Effector CD8-positive, alpha-beta T cell (primary cell): Measurements from ENCODE around the gene SLC25A36.
"Not testable (repeated sequence)": the region's sequence is repeated elsewhere in the genome, so short reads cannot be mapped to it uniquely, and the experiment has no call there.

Experiments
- DNase-seq: peaks from one replicate; lab custom pipeline; 2025; lab: John Stamatoyannopoulos, UW

The SLC25A36 gene

DNA sequence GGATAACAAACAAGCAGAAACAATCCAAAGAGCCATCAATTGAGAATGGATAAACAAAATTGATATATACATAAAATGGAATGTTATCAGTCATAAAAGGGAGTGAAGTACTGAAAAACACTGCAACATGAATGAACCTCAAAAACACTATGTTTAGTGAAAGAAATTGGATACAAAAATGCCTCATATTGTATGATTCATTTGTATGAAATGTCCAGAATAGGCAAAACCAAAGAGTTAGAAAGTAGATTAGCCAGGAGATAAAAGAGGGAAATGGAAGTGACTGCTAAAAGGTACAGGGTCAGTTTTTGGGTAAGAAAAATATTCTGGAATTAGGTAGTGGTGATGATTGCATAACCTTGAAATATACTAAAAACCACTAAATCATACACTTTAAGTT is 9.8 kb upstream of the SLC25A36 start:
- DNase-seq = no peak

- DNase-seq = no peak
These were observed 8.5 kb upstream of the SLC25A36 start for GRCh38 chr3:140933109-140933508.

DNA sequence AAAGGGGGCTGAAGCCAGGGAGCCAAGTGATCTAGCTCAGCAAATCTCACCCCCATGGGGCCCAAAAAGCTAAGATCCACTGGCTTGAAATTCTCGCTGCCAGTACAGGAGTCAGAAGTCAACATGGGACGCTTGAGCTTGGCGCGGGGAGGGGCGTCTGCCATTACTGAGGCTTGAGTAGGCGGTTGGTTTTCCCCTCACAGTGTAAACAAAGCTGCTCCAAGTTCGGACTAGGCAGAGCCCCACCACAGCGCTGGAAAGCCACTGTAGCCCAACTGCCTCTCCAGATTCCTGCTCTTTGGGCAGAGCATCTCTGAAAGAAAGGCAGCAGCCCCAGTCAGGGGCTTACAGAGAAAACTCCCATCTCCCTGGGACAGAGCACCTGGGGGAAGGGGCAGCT is 8.1 kb upstream of the SLC25A36 start:
- no peak for DNase-seq

DNA sequence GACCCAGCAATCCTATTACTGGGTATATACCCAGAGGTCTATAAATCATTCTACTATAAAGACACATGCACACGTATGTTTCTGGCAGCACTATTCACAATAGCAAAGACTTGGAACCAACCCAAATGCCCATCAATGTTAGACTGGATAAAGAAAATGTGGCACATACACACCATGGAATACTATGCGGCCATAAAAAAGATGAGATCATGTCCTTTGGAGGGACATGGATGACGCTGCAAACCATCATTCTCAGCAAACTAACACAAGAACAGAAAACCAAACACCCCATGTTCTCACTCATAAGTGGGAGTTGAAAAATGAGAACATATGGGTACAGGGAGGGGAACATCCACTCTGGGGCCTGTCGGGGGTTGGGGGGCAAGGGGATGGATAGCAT is 2.3 kb upstream of the SLC25A36 start:
- DNase-seq = not testable (repeated sequence)

DNA sequence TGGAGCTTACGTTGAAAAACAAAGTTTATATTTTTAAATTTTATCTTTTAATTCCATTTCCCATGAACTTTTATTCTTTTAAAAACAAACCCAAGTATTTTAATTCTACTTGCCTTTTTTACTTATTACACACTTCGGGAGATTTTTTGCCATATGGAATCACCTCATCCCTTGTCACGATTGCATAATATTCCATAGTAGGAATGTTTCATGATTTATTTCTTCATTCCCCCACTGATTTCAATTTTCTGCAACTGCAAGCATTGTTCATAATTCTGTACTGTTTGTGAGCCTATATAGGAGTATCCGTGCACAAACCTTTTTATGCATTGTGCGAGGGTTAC is 574 bp upstream of the SLC25A36 start:
- no peak for DNase-seq

DNA sequence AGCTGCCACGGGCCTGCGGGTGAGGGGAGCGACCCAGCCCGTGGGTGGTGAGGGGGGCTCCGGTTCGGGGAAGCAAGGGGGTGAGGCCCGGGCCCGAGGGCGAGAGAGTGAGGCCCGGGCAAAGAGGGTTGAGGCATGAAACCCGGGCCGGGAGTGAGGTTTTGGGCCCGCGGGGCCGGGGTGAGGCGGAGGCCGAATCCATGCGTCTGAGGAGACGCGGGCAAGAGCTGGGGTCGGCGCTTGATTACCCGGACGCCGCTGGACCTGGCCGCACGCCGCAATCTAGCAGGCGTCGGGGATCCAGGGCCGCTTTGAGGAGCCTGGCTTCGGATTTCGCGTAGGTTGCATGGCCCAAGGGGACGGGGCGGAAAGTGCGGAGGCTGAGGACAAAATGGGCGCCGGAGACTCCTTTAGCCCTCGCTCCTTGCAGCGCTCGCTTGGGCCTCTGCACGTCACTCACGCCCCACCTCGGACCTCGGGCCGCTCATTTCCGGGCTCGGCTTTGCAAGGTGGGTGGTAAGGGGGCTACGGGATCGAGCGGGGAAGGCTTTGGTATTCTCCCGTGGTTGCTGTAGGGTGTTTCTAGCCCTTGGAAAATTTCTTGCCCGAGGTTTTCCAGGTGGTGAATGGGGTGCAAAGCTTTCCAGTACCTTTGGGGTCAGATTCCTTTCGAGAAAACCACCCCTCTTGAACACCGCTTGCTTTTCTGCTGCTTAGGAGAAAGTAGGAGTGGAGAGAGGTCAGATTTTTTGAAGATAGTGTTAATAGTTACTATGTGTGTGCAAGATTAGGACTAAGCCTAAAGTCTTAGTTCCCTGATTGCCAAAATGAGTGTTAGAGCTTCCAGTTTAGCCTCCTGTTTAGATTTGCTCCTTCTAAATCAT is 827 bp downstream of the SLC25A36 start:
- DNase-seq = no peak

- DNase-seq = no peak
These were observed 2.3 kb downstream of the SLC25A36 start for GRCh38 chr3:140943781-140944552.

DNA sequence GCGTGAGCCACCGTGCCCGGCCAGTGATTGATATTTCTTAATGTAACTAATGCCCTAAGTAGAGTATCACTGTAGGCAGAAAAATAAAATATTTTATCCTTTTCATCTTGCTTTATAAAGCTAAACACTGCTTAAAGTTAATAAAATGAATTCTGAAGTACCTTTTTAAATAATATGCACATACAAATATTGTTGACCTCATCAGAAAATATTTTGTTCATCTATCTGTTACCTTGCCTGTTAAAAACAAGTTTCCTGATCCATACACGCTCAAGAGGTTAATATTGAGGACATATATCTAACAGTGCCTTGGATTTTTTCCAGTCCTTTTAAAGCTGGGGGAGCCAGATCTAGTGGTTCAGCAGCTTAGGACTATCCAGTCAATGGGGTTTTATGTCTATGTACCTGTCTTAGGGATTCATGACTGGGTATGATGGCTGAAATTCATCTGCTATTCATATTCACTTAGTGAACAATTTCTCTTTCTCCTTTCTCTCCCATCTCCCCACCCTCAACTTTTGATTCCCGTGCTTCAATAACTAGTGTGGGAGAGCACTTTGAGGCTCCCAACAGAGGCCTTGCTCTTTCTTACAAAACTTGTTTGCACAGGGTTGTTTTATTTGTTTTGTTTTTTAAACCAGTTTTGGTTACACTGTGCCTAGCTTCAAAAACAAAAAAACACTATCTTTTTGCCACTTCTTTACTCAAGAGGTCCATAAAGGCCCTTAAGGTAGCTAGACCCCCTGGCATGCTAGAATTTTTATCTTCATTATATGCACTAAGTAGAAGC is 7.0 kb downstream of the SLC25A36 start:
- no peak for DNase-seq

- no peak for DNase-seq
These were observed 8.5 kb downstream of the SLC25A36 start for GRCh38 chr3:140950144-140950543.

DNA sequence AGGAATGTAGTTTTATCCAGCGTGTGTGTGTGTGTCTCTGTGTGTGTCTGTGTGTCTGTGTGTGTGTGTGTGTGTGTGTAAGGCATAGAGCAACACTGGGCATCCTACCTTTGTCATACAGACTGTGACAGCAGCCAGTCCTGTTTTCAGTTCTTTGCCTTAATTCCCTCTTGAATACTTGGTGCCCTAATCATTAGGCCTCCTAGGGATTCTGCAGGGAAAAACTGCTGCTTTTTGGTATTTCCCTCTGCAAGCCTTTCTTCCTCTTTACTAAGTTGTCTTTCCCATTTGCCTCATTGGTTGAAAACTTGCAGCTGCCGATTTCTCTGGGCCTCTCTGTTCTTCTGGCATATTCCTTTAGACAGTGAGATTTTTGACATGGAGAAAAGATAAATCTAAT is 9.2 kb downstream of the SLC25A36 start:
- DNase-seq = no peak

DNA sequence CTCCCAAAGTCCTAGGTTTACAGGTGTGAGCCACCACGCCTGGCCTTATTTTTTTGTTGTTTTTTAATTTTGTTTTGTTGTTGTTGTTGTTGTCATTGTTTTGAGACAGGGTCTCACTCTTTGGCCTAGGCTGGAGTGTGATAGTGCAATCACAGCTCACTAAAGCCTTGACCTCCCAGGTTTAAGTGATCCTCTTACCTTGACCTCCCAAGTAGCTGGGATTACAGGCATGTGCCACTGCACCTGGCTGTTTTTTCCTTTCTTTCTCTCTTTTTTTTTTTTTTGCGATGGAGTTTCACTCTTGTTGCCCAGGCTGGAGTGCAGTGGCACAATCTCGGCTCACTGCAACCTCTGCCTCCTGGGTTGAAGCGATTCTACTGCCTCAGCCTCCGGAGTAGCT is 10.1 kb downstream of the SLC25A36 start:
- not testable (repeated sequence) for DNase-seq

DNA sequence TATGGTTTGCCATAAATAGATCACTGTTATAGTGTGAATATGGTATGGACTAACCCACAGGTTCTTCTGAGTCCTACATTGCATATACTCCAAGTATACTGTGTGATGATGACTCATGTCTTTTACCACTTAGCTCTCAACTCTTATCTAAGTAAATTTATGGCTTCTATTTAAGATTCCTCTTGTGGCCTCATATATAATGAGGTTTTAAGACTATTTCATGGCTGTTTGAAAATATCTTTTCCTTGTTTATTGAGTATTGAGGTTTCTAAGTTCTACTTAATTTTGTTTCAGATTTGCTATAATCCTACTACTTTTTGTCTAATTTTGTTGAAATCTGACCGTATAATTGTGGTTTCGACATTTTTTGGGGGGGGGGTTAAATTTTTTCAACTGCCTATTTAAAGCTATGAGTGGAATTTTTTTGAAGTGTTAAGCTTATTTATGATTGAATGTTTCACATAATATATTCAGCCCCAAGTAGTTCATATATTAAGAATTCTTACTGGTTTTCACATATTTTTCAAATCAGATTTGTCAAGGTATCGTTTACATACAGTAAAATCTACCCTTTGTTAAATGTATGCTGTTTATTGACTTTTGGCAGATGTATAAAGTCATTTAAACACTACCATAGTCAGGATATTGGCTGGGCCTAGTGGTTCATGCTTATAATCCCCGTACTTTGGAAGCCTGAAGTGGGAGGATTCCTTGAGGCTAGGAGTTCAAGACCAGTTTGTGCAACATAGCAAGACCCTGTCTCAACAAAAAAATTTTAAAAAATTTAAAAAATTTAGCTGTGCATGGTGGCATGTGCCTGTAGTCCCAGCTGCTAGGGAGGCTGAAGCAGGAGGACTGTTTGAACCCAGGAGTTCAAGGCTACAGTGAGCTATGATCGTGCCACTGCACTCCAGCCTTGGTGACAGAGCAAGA is 11.7 kb downstream of the SLC25A36 start:
- no peak for DNase-seq

DNA sequence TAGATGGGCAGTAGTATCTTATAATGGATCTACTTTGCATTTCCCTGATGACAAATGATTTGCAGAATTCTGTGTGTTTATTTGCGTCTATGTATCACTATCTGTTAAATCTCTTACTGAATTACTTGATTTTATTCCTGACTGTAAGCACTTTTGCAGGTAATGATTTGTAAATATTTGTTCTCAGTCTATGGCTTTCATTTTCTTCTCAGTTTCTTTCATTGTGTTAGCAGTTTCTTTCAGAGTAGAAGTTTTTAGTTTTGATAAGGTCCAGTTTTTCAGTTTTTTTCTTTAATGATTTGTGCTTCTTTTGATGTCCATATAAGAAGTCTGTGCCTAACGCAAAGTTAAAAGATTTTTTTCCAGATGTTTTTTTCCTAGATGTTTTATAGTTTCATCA is 12.9 kb downstream of the SLC25A36 start:
- DNase-seq = no peak

DNA sequence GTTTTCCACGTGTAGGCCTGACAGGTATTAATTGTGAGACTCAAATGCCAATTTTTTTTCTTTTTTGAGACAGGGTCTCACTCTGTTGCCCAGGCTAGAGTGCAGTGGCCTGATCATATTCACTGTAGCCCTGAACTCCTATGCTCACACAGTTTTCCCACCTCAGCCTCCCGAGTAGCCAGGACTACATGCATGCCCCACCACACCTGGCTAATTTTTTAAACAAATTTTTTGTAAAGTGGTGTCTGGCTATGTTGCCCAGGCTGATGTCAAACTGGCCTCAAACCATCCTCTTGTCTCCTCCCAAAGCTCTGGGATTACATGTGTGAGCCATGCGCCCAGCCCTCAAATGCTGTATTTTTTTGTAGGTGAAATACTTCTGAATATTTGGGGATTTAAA is 14.0 kb downstream of the SLC25A36 start:
- DNase-seq = no peak

GRCh38 chr3:140956058-140956835 is 14.6 kb downstream of the SLC25A36 start:
- no peak for DNase-seq

- DNase-seq = no peak
These were observed 31.2 kb downstream of the SLC25A36 start for GRCh38 chr3:140972833-140973232.

DNA sequence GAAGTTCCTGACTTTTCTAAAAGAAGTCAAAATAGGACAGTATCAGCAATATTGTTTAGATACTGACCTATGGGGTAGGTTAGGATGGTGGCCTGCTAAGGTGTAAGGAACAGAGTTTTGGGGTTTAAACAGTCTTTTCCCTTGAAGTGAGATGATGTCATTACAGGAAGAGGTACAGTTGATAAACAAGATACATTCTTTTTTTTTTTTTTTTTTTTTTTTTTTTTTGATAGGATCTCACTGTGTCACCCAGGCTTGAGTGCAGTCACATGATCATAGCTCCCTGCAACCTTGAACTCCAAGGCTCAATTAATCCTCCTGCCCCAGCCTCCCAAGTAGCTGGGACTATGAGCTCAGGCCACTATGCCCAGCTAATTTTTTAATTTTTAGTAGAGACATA is 33.3 kb downstream of the SLC25A36 start:
- DNase-seq = no peak

GRCh38 chr3:140980663-140981062 is 39.0 kb downstream of the SLC25A36 start:
- no peak for DNase-seq

- DNase-seq = not testable (repeated sequence)
These were observed 46.2 kb downstream of the SLC25A36 start for GRCh38 chr3:140987792-140988191.

- DNase-seq = no peak
These were observed 52.7 kb downstream of the SLC25A36 start for GRCh38 chr3:140994316-140994715.

- not testable (repeated sequence) for DNase-seq
These were observed 53.2 kb downstream of the SLC25A36 start for GRCh38 chr3:140994861-140995260.
